GM12878 (cell line): Measurements from ENCODE around the gene GLRX2. TPM values are rescaled to one million over a fixed set of nuclear protein-coding genes. Genes with fewer than 3 reads are reported as not detected.

Source experiments
- ATAC-seq: fragments of 200-7000 bp; cut with Tn5 transposase; 3 replicates; pipeline ENCODE4 v1.9.1; 2020; ENCODE audit warnings: mild to moderate bottlenecking, moderate library complexity
- BruUV-seq: library from RNA; stranded (reverse); fragments of 400-500 nt; replicated peaks from 2 replicates; lab custom pipeline; 2021; lab: Mats Ljungman, UMichigan
- CTCF ChIA-PET: fragments of 300-600 bp; sonication (Branson Sonifier 250); formaldehyde crosslinking; extraction: SDS; loops from one replicate; lab custom pipeline; 2021; ENCODE audit warnings: inconsistent platforms; lab: Yijun Ruan, JAX
- POLR2A ChIA-PET: fragments of 350-600 bp; formaldehyde crosslinking; extraction: SDS; loops from one replicate; lab custom pipeline; 2021; ENCODE audit warnings: inconsistent platforms; lab: Charles Lee
- RAD21 ChIA-PET: fragments of 300-600 bp; sonication (Branson Sonifier 250); formaldehyde crosslinking; loops from one replicate; lab custom pipeline; 2023; ENCODE audit warnings: antibody characterized with exemption; ENCODE audit not compliant: unreplicated experiment; lab: Charles Lee
- SMC1A ChIA-PET: fragments of 300-600 bp; sonication (Branson Sonifier 250); formaldehyde crosslinking; loops from one replicate; lab custom pipeline; 2023; ENCODE audit not compliant: unreplicated experiment, uncharacterized antibody; lab: Charles Lee
- DNase-seq: peaks from one replicate; pipeline ENCODE4 v3.0.0-alpha.2; 2011; ENCODE audit warnings: low read depth, low spot score
- FAIRE-seq: peaks from 3 replicates; lab custom pipeline; 2011; peaks lifted over from hg19 to GRCh38; lab: Jason Lieb, UNC
- H2AFZ ChIP-seq: 2 replicates; pipeline ENCODE4 v1.6.0; 2011; ENCODE audit warnings: low read depth, low read length, control low read depth; ENCODE audit not compliant: control insufficient read depth
- H3K27ac ChIP-seq: 2 replicates; pipeline ENCODE4 v1.5.1; 2011; ENCODE audit warnings: control low read depth; ENCODE audit not compliant: control insufficient read depth, insufficient read depth
- H3K27me3 ChIP-seq, 2 experiments: replicated peaks in 1 of 2; 2 replicates each; pipeline versions ENCODE4 v1.6.0 to v1.6.1; 2011; ENCODE audit warnings: low read length in 1 of 2; ENCODE audit not compliant: control insufficient read depth in 2 of 2, insufficient read depth in 2 of 2
- H3K36me3 ChIP-seq, 2 experiments: 2 replicates each; pipeline ENCODE4 v1.5.1; 2011; ENCODE audit warnings: low read length in 1 of 2; ENCODE audit not compliant: control insufficient read depth in 2 of 2, insufficient read depth in 2 of 2
- H3K4me1 ChIP-seq: 2 replicates; pipeline ENCODE4 v1.6.1; 2011; ENCODE audit warnings: mild to moderate bottlenecking, low read length, moderate library complexity, mixed read lengths; ENCODE audit not compliant: control insufficient read depth, insufficient read depth
- H3K4me2 ChIP-seq: 2 replicates; pipeline ENCODE4 v1.6.0; 2011; ENCODE audit warnings: control low read depth; ENCODE audit not compliant: control insufficient read depth, insufficient read depth
- H3K4me3 ChIP-seq: fragments of 200-600 bp; sonication (generic); 2 replicates; pipeline ENCODE4 v1.5.1; 2016
- H3K79me2 ChIP-seq: 2 replicates; pipeline ENCODE4 v1.6.0; 2011; ENCODE audit warnings: low read length; ENCODE audit not compliant: control insufficient read depth, insufficient read depth
- H3K9ac ChIP-seq: 2 replicates; pipeline ENCODE4 v1.8.0; 2011; ENCODE audit warnings: low read length, control low read depth, mixed read lengths; ENCODE audit not compliant: control insufficient read depth, insufficient read depth
- H3K9me3 ChIP-seq: replicated peaks from 3 replicates; pipeline ENCODE4 v1.5.1; 2011; ENCODE audit warnings: mild to moderate bottlenecking, low read length; ENCODE audit not compliant: control insufficient read depth, insufficient read depth
- H4K20me1 ChIP-seq: 2 replicates; pipeline ENCODE4 v1.6.0; 2011; ENCODE audit not compliant: control insufficient read depth, insufficient read depth
- HDAC6 ChIP-seq: fragments of 200-600 bp; sonication (generic); IDR thresholded peaks from one replicate; pipeline ENCODE4 v1.8.0; 2017; ENCODE audit warnings: antibody characterized with exemption; ENCODE audit not compliant: unreplicated experiment
- IRF3 ChIP-seq: fragments of 450-650 bp; IDR thresholded peaks from 2 replicates; pipeline ENCODE4 v1.6.1; 2014; ENCODE audit warnings: mild to moderate bottlenecking
- MAX ChIP-seq: IDR thresholded peaks from 2 replicates; pipeline ENCODE4 v1.6.1; 2012; ENCODE audit warnings: low read depth, low read length, improper control_type of control experiment
- TAF1 ChIP-seq: IDR thresholded peaks from 2 replicates; pipeline ENCODE4 v1.6.1; 2011; ENCODE audit warnings: mild to moderate bottlenecking, low read depth, low read length, borderline replicate concordance
- YBX1 ChIP-seq: fragments of 450-650 bp; IDR thresholded peaks from 2 replicates; pipeline ENCODE4 v1.6.1; 2016; ENCODE audit warnings: antibody characterized with exemption
- WGBS: methylation state at CpG from one replicate; pipeline ENCODE4 v1.1.6; 2016; ENCODE audit warnings: low lambda C conversion rate; ENCODE audit not compliant: insufficient replicate concordance, insufficient coverage; ENCODE audit errors: missing lambda C conversion rate; 5-methylcytosine and 5-hydroxymethylcytosine counted together
- in situ Hi-C: fragments of 300-500 bp; cut with MboI; formaldehyde crosslinking; loops from 9 replicates; pipeline ENCODE4 v1.14.3; 2018; ENCODE audit warnings: mixed read lengths
- intact Hi-C: fragments of 100-400 bp; cut with micrococcal nuclease; formaldehyde crosslinking; loops from one replicate; pipeline ENCODE4 v1.14.2; 2022; ENCODE audit not compliant: unreplicated experiment
- polyA plus RNA-seq, 11 experiments: library from polyadenylated mRNA; depleted of rRNA in 4 of 11; unstranded in 6 of 11; stranded (reverse) in 5 of 11; fragments of >200 nt; fragmentation: Nextera tagmentation in 4 of 11; fragmentation: Illumina TruSeq in 1 of 11; extraction: Ambion mirVana in 4 of 11; extraction: Trizol in 1 of 11; gene quantifications; 1 replicate in 1 of 11; 2 replicates in 10 of 11; pipeline versions ENCODE4 v1.2.1 to v1.2.3, GENCODE V29; 2011 to 2016; ENCODE audit warnings: inconsistent platforms in 2 of 11, missing spikeins in 2 of 11, low read depth in 1 of 11
- total RNA-seq, 4 experiments: library from RNA; depleted of rRNA in 3 of 4; stranded (reverse); fragments of >200 nt in 3 of 4; fragmentation: Illumina TruSeq in 1 of 4; extraction: Trizol in 1 of 4; gene quantifications; 2 replicates each; pipeline versions ENCODE4 v1.2.1 to v1.2.3, GENCODE V29; 2013 to 2021

Gene GLRX2
- total and polyA plus RNA-seq, 10 of the 15 experiments (the other 5 are each of a cell fraction or from before 2014, with no cell fraction given) = 5.5 to 67.6 (median 16.6) TPM

- Histone ChIP-seq H3K9ac (no peak overlapping the region), H4K20me1 (no peaks in the 10 kb centered on the region), H2AFZ (no peak overlapping the region), H3K4me2 (no peak overlapping the region), H3K27ac (no peak overlapping the region), H3K79me2 (peaks cover 14% of the 10 kb centered on the region), H3K4me3 (no peak overlapping the region), H3K9me3 (no peaks in the 10 kb centered on the region), H3K27me3 (no peaks in the 10 kb centered on the region), H3K36me3 (no peaks in the 10 kb centered on the region), H3K4me1 (0 out of 2 replicates have a peak, but pooled peaks cover 3% of the 10 kb centered on the region)
- no peak for FAIRE-seq
- no peak for ATAC-seq
- SMC1A ChIA-PET = interaction anchor here (1.2 to 2.0 kb wide), 5 partner anchors 14 to 301 kb away, joined by 3 to 5 read pairs (median 4); partner anchors contain the start of genes CDC73 and UCHL5
- RAD21 ChIA-PET = interaction anchor here (1.3 kb wide), 1 partner anchor 12 kb away, joined by 4 read pairs; no protein-coding TSS in a partner anchor
- no peak for DNase-seq
- 58% methylated on average over 3 of the region's 3 CpGs for WGBS
- intact Hi-C loops (loop anchor here (5.0 kb wide), 1 partner anchor 51 kb away; the partner anchor contains the start of genes RO60 and UCHL5), in situ Hi-C loops (no loop called here)
- TF ChIP-seq YBX1 = no peak
- no peak for TF ChIP-seq HDAC6
- no peak for TF ChIP-seq TAF1
- no peak for TF ChIP-seq MAX
- TF ChIP-seq IRF3 = no peak
- CTCF ChIA-PET = interaction anchor here (1.0 to 2.4 kb wide), 3 partner anchors 17 to 87 kb away, joined by 3 to 6 read pairs (median 6); no protein-coding TSS in a partner anchor
- BruUV-seq = no TSS peak
- POLR2A ChIA-PET = interaction anchor here (1.1 kb wide), 2 partner anchors 8 to 11 kb away, joined by 5 to 6 read pairs; no protein-coding TSS in a partner anchor
Observed at GRCh38 chr1:193108471-193108870, 3.3 kb upstream of the GLRX2 start.
